Activated CD4-positive, alpha-beta T cell treated with anti-CD3 and anti-CD28 coated beads, Interleukin-2, amount 50 U/mL, for 1 hour (primary cell): ENCODE results near the gene MCRIP1.

Source experiments
- DNase-seq: peaks from one replicate; pipeline ENCODE4 v3.0.0-alpha.2; 2020

MCRIP1 gene

GRCh38 chr17:81802856-81803643 is 30.0 kb downstream of the MCRIP1 start:
- DNase-seq: no peak

- no peak for DNase-seq
These were observed 30.9 kb downstream of the MCRIP1 start for GRCh38 chr17:81802048-81802758.

- no peak for DNase-seq
These were observed 31.8 kb downstream of the MCRIP1 start for GRCh38 chr17:81801327-81801726.

- DNase-seq: no peak
These were observed 38.6 kb downstream of the MCRIP1 start for GRCh38 chr17:81794509-81794908.

GRCh38 chr17:81794074-81794476 is 39.0 kb downstream of the MCRIP1 start:
- no peak for DNase-seq

- DNase-seq: no peak
These were observed 40.1 kb downstream of the MCRIP1 start for GRCh38 chr17:81792675-81793615.
